Fibroblast of lung (primary cell): ENCODE results near the gene C11orf65. TPM values are rescaled to one million over a fixed set of nuclear protein-coding genes. Genes with fewer than 3 reads are reported as not detected.

Experiments used
- DNase-seq, 2 donors: peaks; one replicate each; pipeline versions ENCODE4 v3.0.0 to v3.0.0-alpha.2; 2010; ENCODE audit warnings: low read depth in 2 of 2
- H2AFZ ChIP-seq: 2 replicates; pipeline ENCODE4 v1.5.1; 2012; ENCODE audit warnings: low read length, control low read depth, inconsistent platforms
- H3K27ac ChIP-seq: 2 replicates; pipeline ENCODE4 v1.5.1; 2011; ENCODE audit warnings: low read length, control low read depth; ENCODE audit not compliant: insufficient read depth
- H3K27me3 ChIP-seq: 2 replicates; pipeline ENCODE4 v1.5.1; 2011; ENCODE audit warnings: mild to moderate bottlenecking, low read length; ENCODE audit not compliant: control insufficient read depth, insufficient read depth
- H3K36me3 ChIP-seq: 2 replicates; pipeline ENCODE4 v1.5.1; 2011; ENCODE audit warnings: low read length; ENCODE audit not compliant: control insufficient read depth, insufficient read depth
- H3K4me1 ChIP-seq: 2 replicates; pipeline ENCODE4 v1.5.1; 2011; ENCODE audit warnings: low read length; ENCODE audit not compliant: control insufficient read depth, insufficient read depth; ENCODE audit errors: extremely low read depth
- H3K4me2 ChIP-seq: 2 replicates; pipeline ENCODE4 v1.5.1; 2011; ENCODE audit warnings: low read length, control low read depth; ENCODE audit not compliant: insufficient read depth; ENCODE audit errors: extremely low read depth
- H3K4me3 ChIP-seq, 4 experiments: fragments of 200-600 bp in 1 of 4; sonication (generic) in 1 of 4; replicated peaks in 1 of 4; 2 replicates each; pipeline ENCODE4 v1.5.1; 2011 to 2016; ENCODE audit warnings: low read length in 4 of 4, low read depth in 3 of 4, mild to moderate bottlenecking in 3 of 4, control low read depth in 2 of 4, inconsistent platforms in 1 of 4, mixed read lengths in 1 of 4; ENCODE audit not compliant: insufficient read depth in 1 of 4; ENCODE audit errors: control extremely low read depth in 1 of 4
- H3K79me2 ChIP-seq: 2 replicates; pipeline ENCODE4 v1.5.1; 2012; ENCODE audit warnings: mild to moderate bottlenecking, low read length, inconsistent platforms; ENCODE audit not compliant: control insufficient read depth, insufficient read depth
- H3K9ac ChIP-seq: 2 replicates; pipeline ENCODE4 v1.5.1; 2011; ENCODE audit warnings: mild to moderate bottlenecking, low read length, control low read depth; ENCODE audit not compliant: insufficient read depth
- H3K9me3 ChIP-seq: 2 replicates; pipeline ENCODE4 v1.5.1; 2012; ENCODE audit warnings: low read depth, low read length; ENCODE audit not compliant: control insufficient read depth, insufficient read depth
- H4K20me1 ChIP-seq: 2 replicates; pipeline ENCODE4 v1.5.1; 2011; ENCODE audit warnings: low read length; ENCODE audit not compliant: control insufficient read depth, insufficient read depth; ENCODE audit errors: extremely low read depth
- EZH2 ChIP-seq: IDR thresholded peaks from 2 replicates; pipeline ENCODE4 v1.5.1; 2012; ENCODE audit warnings: low read length, control low read depth, mild to moderate bottlenecking; ENCODE audit errors: missing control alignments
- polyA plus RNA-seq, 2 donors: library from polyadenylated mRNA; depleted of rRNA in 1 of 2; stranded (reverse) in 1 of 2; unstranded in 1 of 2; fragments of >200 nt; gene quantifications; 2 replicates each; pipeline ENCODE4 v1.2.1, GENCODE V29; 2011 to 2012; ENCODE audit warnings: missing spikeins in 1 of 2
- total RNA-seq: library from RNA; depleted of rRNA; stranded (reverse); fragments of >200 nt; gene quantifications from 2 replicates; pipeline ENCODE4 v1.2.1, GENCODE V29; 2014
- TF ChIP-seq, protein P1 (sequence below), 2 donors: IDR thresholded peaks in 1 of 2; conservative IDR thresholded peaks in 1 of 2; 1 replicate in 1 of 2; 2 replicates in 1 of 2; pipeline ENCODE4 v1.5.1; 2011 to 2012; ENCODE audit warnings: low read length in 2 of 2, control low read depth in 1 of 2, inconsistent platforms in 1 of 2, low read depth in 1 of 2, mild to moderate bottlenecking in 1 of 2

C11orf65 gene
- total and polyA plus RNA-seq, 2 donors (not counting 1 experiment from before 2014, with no cell fraction given), result 0.54 to 2.3 TPM

DNA sequence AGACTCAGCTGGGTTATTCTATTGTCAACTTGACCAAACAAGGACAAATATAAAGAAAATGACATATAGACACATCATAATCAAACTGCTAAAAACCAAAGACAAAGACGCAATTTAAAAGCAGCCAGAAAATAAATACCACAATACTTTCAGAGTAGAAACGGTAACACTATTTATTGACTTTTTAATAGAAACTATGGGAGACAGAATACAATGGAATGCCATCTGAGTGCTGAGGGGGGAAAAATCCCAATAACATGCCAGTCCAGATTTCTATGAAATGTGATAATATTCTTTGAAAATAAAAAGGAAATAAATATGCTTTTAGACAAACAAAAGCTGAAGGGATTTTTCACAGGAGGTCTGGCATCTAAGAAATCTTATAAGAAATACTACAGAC lies 30.7 kb downstream of the C11orf65 start:
- Histone ChIP-seq H3K4me3 (no peak overlapping the region), H3K27me3 (no peaks in the 10 kb centered on the region), H3K9ac (no peak overlapping the region), H3K9me3 (no peaks in the 10 kb centered on the region), H3K36me3 (no peaks in the 10 kb centered on the region), H2AFZ (no peak overlapping the region), H3K27ac (no peak overlapping the region), H3K4me1 (no peaks in the 10 kb centered on the region), H4K20me1 (no peaks in the 10 kb centered on the region), H3K4me2 (no peak overlapping the region), H3K79me2 (no peaks in the 10 kb centered on the region)
- no peak for DNase-seq
- no peak for TF ChIP-seq EZH2
- TF ChIP-seq, protein P1, sequence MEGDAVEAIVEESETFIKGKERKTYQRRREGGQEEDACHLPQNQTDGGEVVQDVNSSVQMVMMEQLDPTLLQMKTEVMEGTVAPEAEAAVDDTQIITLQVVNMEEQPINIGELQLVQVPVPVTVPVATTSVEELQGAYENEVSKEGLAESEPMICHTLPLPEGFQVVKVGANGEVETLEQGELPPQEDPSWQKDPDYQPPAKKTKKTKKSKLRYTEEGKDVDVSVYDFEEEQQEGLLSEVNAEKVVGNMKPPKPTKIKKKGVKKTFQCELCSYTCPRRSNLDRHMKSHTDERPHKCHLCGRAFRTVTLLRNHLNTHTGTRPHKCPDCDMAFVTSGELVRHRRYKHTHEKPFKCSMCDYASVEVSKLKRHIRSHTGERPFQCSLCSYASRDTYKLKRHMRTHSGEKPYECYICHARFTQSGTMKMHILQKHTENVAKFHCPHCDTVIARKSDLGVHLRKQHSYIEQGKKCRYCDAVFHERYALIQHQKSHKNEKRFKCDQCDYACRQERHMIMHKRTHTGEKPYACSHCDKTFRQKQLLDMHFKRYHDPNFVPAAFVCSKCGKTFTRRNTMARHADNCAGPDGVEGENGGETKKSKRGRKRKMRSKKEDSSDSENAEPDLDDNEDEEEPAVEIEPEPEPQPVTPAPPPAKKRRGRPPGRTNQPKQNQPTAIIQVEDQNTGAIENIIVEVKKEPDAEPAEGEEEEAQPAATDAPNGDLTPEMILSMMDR (conservative IDR thresholded peaks at IDR 0.05 in 1 of 2, IDR thresholded peaks at IDR 0.05 in 1 of 2; ENCODE audit: low read depth in 1 of 2, low read length in 2 of 2), result no peak

DNA sequence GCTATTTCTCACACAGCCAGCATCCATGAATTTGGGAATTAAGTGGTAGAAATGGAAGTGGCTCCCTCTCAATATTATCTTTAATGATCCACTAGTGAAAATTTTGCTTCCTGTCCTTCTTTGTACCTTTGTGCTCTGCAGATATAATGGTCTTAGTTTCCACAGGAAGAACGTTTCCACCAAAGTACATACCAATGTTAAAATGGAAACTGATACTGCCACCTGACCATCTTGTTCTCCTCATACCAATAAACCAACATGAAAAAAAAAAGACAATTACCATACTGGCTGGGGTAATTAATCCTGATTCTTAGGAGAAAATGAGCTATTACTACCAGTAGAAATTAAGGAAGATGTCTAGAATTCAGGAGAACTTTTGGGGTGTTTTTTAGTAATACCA lies 32.3 kb downstream of the C11orf65 start:
- Histone ChIP-seq H3K9me3 (no peaks in the 10 kb centered on the region), H3K27ac (no peak overlapping the region), H3K4me1 (no peaks in the 10 kb centered on the region), H4K20me1 (no peaks in the 10 kb centered on the region), H2AFZ (no peak overlapping the region), H3K36me3 (no peaks in the 10 kb centered on the region), H3K27me3 (no peaks in the 10 kb centered on the region), H3K4me3 (no peak overlapping the region), H3K9ac (no peak overlapping the region), H3K4me2 (no peak overlapping the region), H3K79me2 (no peaks in the 10 kb centered on the region)
- no peak for TF ChIP-seq EZH2
- TF ChIP-seq, protein P1 (conservative IDR thresholded peaks at IDR 0.05 in 1 of 2, IDR thresholded peaks at IDR 0.05 in 1 of 2; ENCODE audit: low read depth in 1 of 2, low read length in 2 of 2), result no peak
- DNase-seq, result no peak

DNA sequence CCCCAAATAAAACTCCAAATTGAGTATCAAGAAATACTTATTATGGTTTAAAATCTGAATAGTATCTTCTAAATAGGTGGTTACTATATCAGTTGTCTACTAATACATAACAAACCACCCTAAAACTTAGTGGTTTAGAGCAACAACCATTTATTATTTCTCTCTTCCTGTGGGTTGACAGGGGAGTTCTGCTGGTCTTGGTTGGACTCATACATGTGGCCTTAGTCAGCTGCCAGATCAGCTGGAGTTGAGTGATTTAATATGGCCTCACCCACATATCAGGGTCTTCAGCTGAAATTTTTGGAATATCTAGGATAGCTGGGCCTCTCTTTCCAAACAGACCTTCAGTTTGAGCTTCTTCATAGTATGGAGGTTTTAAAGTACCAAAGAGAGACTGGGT lies 34.5 kb downstream of the C11orf65 start:
- Histone ChIP-seq H3K27me3 (no peaks in the 10 kb centered on the region), H3K4me1 (no peaks in the 10 kb centered on the region), H2AFZ (no peak overlapping the region), H3K4me2 (no peak overlapping the region), H3K27ac (no peak overlapping the region), H3K36me3 (no peaks in the 10 kb centered on the region), H3K4me3 (no peak overlapping the region), H4K20me1 (no peaks in the 10 kb centered on the region), H3K79me2 (no peaks in the 10 kb centered on the region), H3K9ac (no peak overlapping the region), H3K9me3 (no peaks in the 10 kb centered on the region)
- TF ChIP-seq, protein P1 (conservative IDR thresholded peaks at IDR 0.05 in 1 of 2, IDR thresholded peaks at IDR 0.05 in 1 of 2; ENCODE audit: low read depth in 1 of 2, low read length in 2 of 2), result no peak
- TF ChIP-seq EZH2, result no peak
- peak; percentile 5 to 92 for DNase-seq
